Panc1 (cell line): ENCODE measurements around the gene RHEX. TPM values are rescaled to one million over a fixed set of nuclear protein-coding genes. Genes with fewer than 3 reads are reported as not detected.

Experiments
- ATAC-seq: fragments of 200-7000 bp; cut with Tn5 transposase; 2 replicates; pipeline ENCODE4 v1.9.1; 2020; ENCODE audit warnings: mild to moderate bottlenecking, moderate library complexity
- BruUV-seq: library from RNA; stranded (reverse); fragments of 400-500 nt; replicated peaks from 2 replicates; lab custom pipeline; 2021; lab: Mats Ljungman, UMichigan
- CTCF ChIA-PET: fragments of 300-600 bp; sonication (Branson Sonifier 250); formaldehyde crosslinking; loops from one replicate; lab custom pipeline; 2022; ENCODE audit warnings: antibody characterized with exemption; lab: Charles Lee
- POLR2A ChIA-PET: fragments of 300-600 bp; sonication (Branson Sonifier 250); formaldehyde crosslinking; loops from one replicate; lab custom pipeline; 2022; ENCODE audit warnings: antibody characterized with exemption; lab: Charles Lee
- DNase-seq: peaks from one replicate; pipeline ENCODE4 v3.0.0-alpha.2; 2010; ENCODE audit warnings: low read depth, low spot score
- H3K27ac ChIP-seq: 2 replicates; pipeline ENCODE4 v1.5.1; 2011; ENCODE audit warnings: mild to moderate bottlenecking, low read length, inconsistent platforms
- H3K27me3 ChIP-seq: fragments of 200-500 bp; sonication (Bioruptor generic); 2 replicates; pipeline ENCODE4 v1.6.0; 2014; ENCODE audit warnings: low read length, inconsistent platforms; ENCODE audit not compliant: control insufficient read depth, insufficient read depth
- H3K36me3 ChIP-seq: fragments of 200-500 bp; sonication (Bioruptor generic); 2 replicates; pipeline ENCODE4 v1.5.1; 2014; ENCODE audit warnings: inconsistent platforms, mild to moderate bottlenecking, low read length, moderate library complexity; ENCODE audit not compliant: control insufficient read depth, insufficient read depth
- H3K4me1 ChIP-seq: 2 replicates; pipeline ENCODE4 v1.5.1; 2011; ENCODE audit warnings: inconsistent platforms, mild to moderate bottlenecking, low read length, moderate library complexity; ENCODE audit not compliant: control insufficient read depth, insufficient read depth
- H3K4me3 ChIP-seq, 2 experiments: 2 replicates each; pipeline ENCODE4 v1.5.1; 2011 to 2012; ENCODE audit warnings: low read depth in 2 of 2, low read length in 2 of 2, mild to moderate bottlenecking in 2 of 2, inconsistent platforms in 1 of 2, moderate library complexity in 1 of 2
- H3K9me3 ChIP-seq: fragments of 200-500 bp; sonication (Bioruptor generic); 2 replicates; pipeline ENCODE4 v1.5.1; 2014; ENCODE audit warnings: low read depth, mild to moderate bottlenecking, inconsistent platforms, low read length, moderate library complexity; ENCODE audit not compliant: control insufficient read depth, insufficient read depth
- POLR2AphosphoS5 ChIP-seq: IDR thresholded peaks from 2 replicates; pipeline ENCODE4 v1.6.1; 2012; ENCODE audit warnings: mild to moderate bottlenecking, low read depth, low read length, moderate library complexity
- SIN3A ChIP-seq: IDR thresholded peaks from 2 replicates; pipeline ENCODE4 v1.6.1; 2012; ENCODE audit warnings: low read depth, mild to moderate bottlenecking, low read length, moderate library complexity, borderline replicate concordance; ENCODE audit not compliant: insufficient read depth
- TCF7L2 ChIP-seq: IDR thresholded peaks from 2 replicates; pipeline ENCODE4 v1.6.1; 2011; ENCODE audit warnings: mild to moderate bottlenecking, low read depth, low read length, inconsistent platforms
- in situ Hi-C: cut with HindIII; loops from 2 replicates; pipeline ENCODE4 v1.10.0; 2016; ENCODE audit warnings: low sequenced_read_pairs, low pct_unique_long_range_greater_than_20kb
- intact Hi-C: fragments of 100-400 bp; cut with micrococcal nuclease; formaldehyde crosslinking; loops from one replicate; pipeline ENCODE4 v1.10.0; 2022; ENCODE audit not compliant: unreplicated experiment
- total RNA-seq: library from RNA; stranded (reverse); gene quantifications from one replicate; pipeline ENCODE4 v1.2.1, GENCODE V29; 2021; ENCODE audit not compliant: unreplicated experiment
- TF ChIP-seq, protein P1 (sequence below): fragments of 450-650 bp; IDR thresholded peaks from 2 replicates; pipeline ENCODE4 v1.5.1; 2017; ENCODE audit warnings: mild to moderate bottlenecking
- TF ChIP-seq, protein P2 (sequence below), 2 experiments: IDR thresholded peaks; 2 replicates each; pipeline ENCODE4 v1.6.1; 2011 to 2012; ENCODE audit warnings: low read depth in 2 of 2, control low read depth in 1 of 2, low read length in 1 of 2, mild to moderate bottlenecking in 1 of 2, moderate library complexity in 1 of 2; ENCODE audit not compliant: insufficient read depth in 1 of 2

The RHEX gene
- total RNA-seq, 1 experiment from 2014 or later: not detected

DNA sequence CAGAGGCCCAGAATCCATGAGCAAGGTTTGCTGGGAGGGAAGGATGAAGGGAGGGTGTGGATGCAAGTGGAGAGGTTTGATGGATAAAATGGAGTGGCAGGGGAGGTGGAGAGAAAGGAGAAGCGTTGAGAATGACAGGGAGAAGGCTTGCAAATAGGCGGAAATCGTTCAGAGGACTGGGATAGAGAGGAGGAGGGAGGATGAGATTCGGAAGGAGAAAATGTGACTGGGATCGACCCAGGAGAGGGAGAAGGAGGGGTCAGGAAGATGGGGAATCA is 63.8 kb downstream of the RHEX start:
- Histone ChIP-seq H3K4me3 (peak overlapping the region; percentile 33 to 37), H3K4me1 (peaks cover 4% of the 10 kb centered on the region; the same call in 1 of the 2 replicates), H3K27me3 (peaks cover 15% of the 10 kb centered on the region), H3K27ac (no peak overlapping the region), H3K36me3 (no peaks in the 10 kb centered on the region), H3K9me3 (peaks cover 10% of the 10 kb centered on the region)
- in situ Hi-C loops: no loop called here
- intact Hi-C loops: no loop called here
- ATAC-seq: peak; percentile 49; the same call in 1 of the 2 replicates
- CTCF ChIA-PET: no interaction called here
- BruUV-seq: no TSS peak
- POLR2A ChIA-PET: no interaction called here
- TF ChIP-seq POLR2AphosphoS5: no peak
- DNase-seq: no peak

DNA sequence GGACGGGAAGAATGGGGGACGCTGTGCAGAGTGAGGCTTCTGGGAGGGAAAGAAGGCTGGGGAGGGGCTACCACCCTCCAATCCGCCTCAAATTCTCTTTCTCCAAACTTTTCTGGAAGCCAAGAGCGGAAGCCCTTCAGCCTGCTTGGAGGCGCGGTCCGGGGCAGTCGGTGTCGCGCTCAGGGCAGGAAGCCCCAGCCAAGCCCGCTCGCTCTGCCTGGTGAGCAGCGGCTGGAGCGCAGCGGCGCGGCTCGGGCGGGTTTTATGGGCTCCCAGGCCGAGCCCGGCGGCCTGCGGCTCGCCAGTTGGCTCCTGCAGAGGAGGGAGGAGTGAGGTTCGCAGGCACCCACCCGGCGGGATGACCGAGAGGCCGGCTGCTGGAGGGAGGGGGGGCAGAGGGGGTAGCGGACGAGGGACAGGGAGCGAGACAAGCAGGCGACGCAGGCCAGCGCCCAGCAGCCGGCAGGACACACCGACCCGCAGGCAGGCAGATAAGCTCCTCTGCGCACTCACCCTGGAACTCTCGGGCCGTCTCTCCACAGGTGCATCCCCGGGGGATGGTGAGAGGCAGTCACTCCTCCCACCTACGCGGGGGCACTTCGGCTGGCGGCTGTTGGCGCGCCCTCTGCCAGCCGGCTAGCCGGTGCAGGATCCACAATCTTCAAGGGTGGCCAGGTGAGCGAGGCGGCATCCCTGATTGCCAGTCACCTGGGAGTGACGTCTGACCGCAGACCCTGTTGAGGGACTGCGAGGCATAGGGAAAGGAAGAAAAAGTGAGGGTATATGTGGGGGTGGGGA is 64.4 kb downstream of the RHEX start, which contains the start of gene AVPR1B:
Gene AVPR1B (minus strand): TSS at position 238 of the 798 bp plus-strand sequence. CDS start 498 bp downstream, outside the sequence.
- no peak for DNase-seq
- intact Hi-C loops: no loop called here
- TF ChIP-seq, protein P1, sequence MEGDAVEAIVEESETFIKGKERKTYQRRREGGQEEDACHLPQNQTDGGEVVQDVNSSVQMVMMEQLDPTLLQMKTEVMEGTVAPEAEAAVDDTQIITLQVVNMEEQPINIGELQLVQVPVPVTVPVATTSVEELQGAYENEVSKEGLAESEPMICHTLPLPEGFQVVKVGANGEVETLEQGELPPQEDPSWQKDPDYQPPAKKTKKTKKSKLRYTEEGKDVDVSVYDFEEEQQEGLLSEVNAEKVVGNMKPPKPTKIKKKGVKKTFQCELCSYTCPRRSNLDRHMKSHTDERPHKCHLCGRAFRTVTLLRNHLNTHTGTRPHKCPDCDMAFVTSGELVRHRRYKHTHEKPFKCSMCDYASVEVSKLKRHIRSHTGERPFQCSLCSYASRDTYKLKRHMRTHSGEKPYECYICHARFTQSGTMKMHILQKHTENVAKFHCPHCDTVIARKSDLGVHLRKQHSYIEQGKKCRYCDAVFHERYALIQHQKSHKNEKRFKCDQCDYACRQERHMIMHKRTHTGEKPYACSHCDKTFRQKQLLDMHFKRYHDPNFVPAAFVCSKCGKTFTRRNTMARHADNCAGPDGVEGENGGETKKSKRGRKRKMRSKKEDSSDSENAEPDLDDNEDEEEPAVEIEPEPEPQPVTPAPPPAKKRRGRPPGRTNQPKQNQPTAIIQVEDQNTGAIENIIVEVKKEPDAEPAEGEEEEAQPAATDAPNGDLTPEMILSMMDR: no peak; the same call in 1 of the 2 replicates
- no peak for TF ChIP-seq POLR2AphosphoS5
- no peak for TF ChIP-seq SIN3A
- CTCF ChIA-PET: no interaction called here
- H3K4me1 ChIP-seq: peaks cover 4% of the 10 kb centered on the region; the same call in 1 of the 2 replicates
- H3K27me3 ChIP-seq: peaks cover 15% of the 10 kb centered on the region
- peak within 1 kb of the TSS; percentile 33 to 37 for H3K4me3 ChIP-seq
- POLR2A ChIA-PET: no interaction called here
- H3K27ac ChIP-seq: no peak within 1 kb of the TSS
- H3K36me3 ChIP-seq: no peaks in the 10 kb centered on the region
- ATAC-seq: peak; percentile 89
- in situ Hi-C loops: no loop called here
- no TSS peak for BruUV-seq
- peaks cover 10% of the 10 kb centered on the region for H3K9me3 ChIP-seq

DNA sequence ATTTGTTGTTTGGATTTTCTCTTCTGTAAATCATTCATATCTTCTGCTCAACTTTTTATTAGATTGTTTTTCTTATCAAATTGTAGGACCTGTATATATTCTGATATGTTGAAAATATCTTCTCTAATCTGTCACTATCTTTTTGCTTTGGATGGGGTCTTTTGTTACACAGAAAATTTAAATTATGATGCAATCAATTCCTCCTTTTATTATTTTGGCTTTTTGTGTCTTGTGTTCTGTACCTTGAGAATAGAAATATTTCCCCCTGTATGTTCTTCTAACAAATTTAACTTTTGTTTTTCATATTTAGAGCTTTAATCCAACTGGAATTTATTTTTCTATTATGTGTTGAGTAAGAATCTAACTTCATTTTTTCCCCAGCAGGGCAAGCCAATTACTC is 67.4 kb downstream of the RHEX start:
- ChIA-PET POLR2A (no interaction called here), CTCF (no interaction called here)
- Histone ChIP-seq H3K27me3 (peaks cover 20% of the 10 kb centered on the region), H3K4me3 (no peak overlapping the region), H3K9me3 (peaks cover 10% of the 10 kb centered on the region), H3K27ac (no peak overlapping the region), H3K36me3 (no peaks in the 10 kb centered on the region), H3K4me1 (peaks cover 4% of the 10 kb centered on the region; the same call in 1 of the 2 replicates)
- BruUV-seq: no TSS peak
- DNase-seq: no peak
- no peak for ATAC-seq
- intact Hi-C loops: no loop called here
- in situ Hi-C loops: no loop called here
- TF ChIP-seq, protein P2, sequence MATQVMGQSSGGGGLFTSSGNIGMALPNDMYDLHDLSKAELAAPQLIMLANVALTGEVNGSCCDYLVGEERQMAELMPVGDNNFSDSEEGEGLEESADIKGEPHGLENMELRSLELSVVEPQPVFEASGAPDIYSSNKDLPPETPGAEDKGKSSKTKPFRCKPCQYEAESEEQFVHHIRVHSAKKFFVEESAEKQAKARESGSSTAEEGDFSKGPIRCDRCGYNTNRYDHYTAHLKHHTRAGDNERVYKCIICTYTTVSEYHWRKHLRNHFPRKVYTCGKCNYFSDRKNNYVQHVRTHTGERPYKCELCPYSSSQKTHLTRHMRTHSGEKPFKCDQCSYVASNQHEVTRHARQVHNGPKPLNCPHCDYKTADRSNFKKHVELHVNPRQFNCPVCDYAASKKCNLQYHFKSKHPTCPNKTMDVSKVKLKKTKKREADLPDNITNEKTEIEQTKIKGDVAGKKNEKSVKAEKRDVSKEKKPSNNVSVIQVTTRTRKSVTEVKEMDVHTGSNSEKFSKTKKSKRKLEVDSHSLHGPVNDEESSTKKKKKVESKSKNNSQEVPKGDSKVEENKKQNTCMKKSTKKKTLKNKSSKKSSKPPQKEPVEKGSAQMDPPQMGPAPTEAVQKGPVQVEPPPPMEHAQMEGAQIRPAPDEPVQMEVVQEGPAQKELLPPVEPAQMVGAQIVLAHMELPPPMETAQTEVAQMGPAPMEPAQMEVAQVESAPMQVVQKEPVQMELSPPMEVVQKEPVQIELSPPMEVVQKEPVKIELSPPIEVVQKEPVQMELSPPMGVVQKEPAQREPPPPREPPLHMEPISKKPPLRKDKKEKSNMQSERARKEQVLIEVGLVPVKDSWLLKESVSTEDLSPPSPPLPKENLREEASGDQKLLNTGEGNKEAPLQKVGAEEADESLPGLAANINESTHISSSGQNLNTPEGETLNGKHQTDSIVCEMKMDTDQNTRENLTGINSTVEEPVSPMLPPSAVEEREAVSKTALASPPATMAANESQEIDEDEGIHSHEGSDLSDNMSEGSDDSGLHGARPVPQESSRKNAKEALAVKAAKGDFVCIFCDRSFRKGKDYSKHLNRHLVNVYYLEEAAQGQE (IDR thresholded peaks at IDR 0.05; ENCODE audit: insufficient read depth in 1 of 2, low read depth in 2 of 2, low read length in 1 of 2): no peak
- TF ChIP-seq POLR2AphosphoS5 (no peak), SIN3A (no peak), TCF7L2 (no peak)
- TF ChIP-seq, protein P1: no peak
